HG02571 (cell line): ENCODE measurements around the gene TMEM54.

Experiments used
- ATAC-seq: cut with Tn5 transposase; IDR thresholded peaks from one replicate; pipeline ENCODE4 v1.9.1; 2021; ENCODE audit warnings: mild to moderate bottlenecking, moderate library complexity; ENCODE audit not compliant: unreplicated experiment

Gene TMEM54

GRCh38 chr1:32881871-32882850, 19.0 kb downstream of the TMEM54 start:
- ATAC-seq = no peak

GRCh38 chr1:32881291-32881690, 19.9 kb downstream of the TMEM54 start:
- no peak for ATAC-seq

- ATAC-seq = no peak
These were observed 22.6 kb downstream of the TMEM54 start for GRCh38 chr1:32878637-32879041.

- no peak for ATAC-seq
These were observed 23.0 kb downstream of the TMEM54 start for GRCh38 chr1:32878183-32878582.

- ATAC-seq = no peak
These were observed 23.7 kb downstream of the TMEM54 start for GRCh38 chr1:32877211-32878110.

GRCh38 chr1:32876341-32877210, 24.6 kb downstream of the TMEM54 start:
- no peak for ATAC-seq

- no peak for ATAC-seq
These were observed 26.1 kb downstream of the TMEM54 start for GRCh38 chr1:32874860-32875752.

- ATAC-seq = no peak
These were observed 27.7 kb downstream of the TMEM54 start for GRCh38 chr1:32873484-32873883.

GRCh38 chr1:32872192-32872460, 29.1 kb downstream of the TMEM54 start:
- ATAC-seq = no peak

- no peak for ATAC-seq
These were observed 29.6 kb downstream of the TMEM54 start for GRCh38 chr1:32871364-32872191.

- no peak for ATAC-seq
These were observed 30.4 kb downstream of the TMEM54 start, which contains the start of gene FNDC5 for GRCh38 chr1:32870615-32871363. TSS of gene FNDC5 (minus strand) at chr1:32870912.

- ATAC-seq = no peak
These were observed 31.1 kb downstream of the TMEM54 start for GRCh38 chr1:32869923-32870614.

GRCh38 chr1:32868806-32869455, 32.3 kb downstream of the TMEM54 start:
- ATAC-seq = no peak

GRCh38 chr1:32868085-32868484, 33.1 kb downstream of the TMEM54 start:
- ATAC-seq = no peak

GRCh38 chr1:32867671-32868070, 33.5 kb downstream of the TMEM54 start:
- no peak for ATAC-seq

GRCh38 chr1:32867151-32867550, 34.0 kb downstream of the TMEM54 start:
- ATAC-seq = no peak
